ENCODE results near the gene ARHGAP18.

The ARHGAP18 gene

GRCh38 chr6:129543981-129544380, 166.0 kb downstream of the ARHGAP18 start:
- TF ChIP-seq ZNF221 (tag by site-specific recombination; IDR thresholded peaks at IDR 0.05; ENCODE audit: borderline replicate concordance) (no peak), HOXC10 (CRISPR knock-in tag; IDR thresholded peaks at IDR 0.05) (no peak), ZNF391 (tag by site-specific recombination; IDR thresholded peaks at IDR 0.05; ENCODE audit: borderline replicate concordance, low read depth) (no peak), ZNF239 (tag by site-specific recombination; IDR thresholded peaks at IDR 0.05) (no peak), PRDM1 (tag by site-specific recombination; IDR thresholded peaks at IDR 0.05) (no peak), ZNF658 (tag by site-specific recombination; IDR thresholded peaks at IDR 0.05) (no peak), OSR2 (tag by site-specific recombination; IDR thresholded peaks at IDR 0.05) (no peak)

DNA sequence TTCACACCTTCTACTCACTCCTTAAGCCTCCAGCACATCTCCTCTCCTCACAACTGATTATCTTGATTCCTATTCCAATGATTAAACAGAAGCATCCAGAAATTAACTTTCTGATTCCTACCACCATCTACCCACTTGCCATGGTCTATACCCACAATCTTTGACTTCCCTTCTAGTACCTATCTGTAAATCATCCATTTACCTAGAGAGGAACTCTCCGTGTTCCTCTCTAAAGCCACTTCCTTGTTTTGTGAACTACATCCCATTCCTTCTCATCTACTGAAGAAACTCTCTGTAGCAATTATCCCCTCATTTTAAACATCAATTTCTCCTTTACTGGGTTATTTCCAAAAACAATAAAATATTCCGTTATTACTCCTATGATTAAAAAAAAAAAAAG, 167.3 kb downstream of the ARHGAP18 start:
- no peak overlapping the region for H3K4me3 ChIP-seq (ENCODE audit: low read depth, low read length)
- H3K9me3 ChIP-seq (ENCODE audit: control insufficient read depth, insufficient read depth, low read depth, low read length) = no peaks in the 10 kb centered on the region
- POLR2A ChIA-PET = no interaction called here
- no peaks in the 10 kb centered on the region for H3K4me1 ChIP-seq (ENCODE audit: control insufficient read depth, insufficient read depth, low read length)
- H3K36me3 ChIP-seq (ENCODE audit: control insufficient read depth in 2 of 2, insufficient read depth in 1 of 2, low read length in 2 of 2) = no peaks in the 10 kb centered on the region
- TF ChIP-seq ZNF211 (tag by site-specific recombination; IDR thresholded peaks at IDR 0.05; ENCODE audit: low read depth) (no peak), ZNF184 (tag by site-specific recombination; IDR thresholded peaks at IDR 0.05) (no peak), MZF1 (tag by site-specific recombination; IDR thresholded peaks at IDR 0.05; ENCODE audit: borderline replicate concordance) (no peak), ZNF202 (tag by site-specific recombination; IDR thresholded peaks at IDR 0.05; ENCODE audit: borderline replicate concordance) (no peak), ZNF248 (tag by site-specific recombination; IDR thresholded peaks at IDR 0.05) (no peak), ZNF513 (tag by site-specific recombination; IDR thresholded peaks at IDR 0.05) (no peak), ZNF423 (tag by site-specific recombination; IDR thresholded peaks at IDR 0.05) (no peak), ZNF335 (tag by site-specific recombination; conservative IDR thresholded peaks at IDR 0.05) (no peak), ZNF621 (tag by site-specific recombination; IDR thresholded peaks at IDR 0.05) (no peak), ZNF747 (tag by site-specific recombination; IDR thresholded peaks at IDR 0.05) (no peak), ZFP37 (tag by site-specific recombination; IDR thresholded peaks at IDR 0.05) (no peak), ZNF76 (tag by site-specific recombination; IDR thresholded peaks at IDR 0.05; ENCODE audit: borderline replicate concordance, low read depth) (no peak), ZBTB49 (tag by site-specific recombination; IDR thresholded peaks at IDR 0.05; ENCODE audit: low read depth) (no peak), BCL11B (tag by site-specific recombination; IDR thresholded peaks at IDR 0.05; ENCODE audit: low read depth) (no peak)
- TF ChIP-seq, protein P1, sequence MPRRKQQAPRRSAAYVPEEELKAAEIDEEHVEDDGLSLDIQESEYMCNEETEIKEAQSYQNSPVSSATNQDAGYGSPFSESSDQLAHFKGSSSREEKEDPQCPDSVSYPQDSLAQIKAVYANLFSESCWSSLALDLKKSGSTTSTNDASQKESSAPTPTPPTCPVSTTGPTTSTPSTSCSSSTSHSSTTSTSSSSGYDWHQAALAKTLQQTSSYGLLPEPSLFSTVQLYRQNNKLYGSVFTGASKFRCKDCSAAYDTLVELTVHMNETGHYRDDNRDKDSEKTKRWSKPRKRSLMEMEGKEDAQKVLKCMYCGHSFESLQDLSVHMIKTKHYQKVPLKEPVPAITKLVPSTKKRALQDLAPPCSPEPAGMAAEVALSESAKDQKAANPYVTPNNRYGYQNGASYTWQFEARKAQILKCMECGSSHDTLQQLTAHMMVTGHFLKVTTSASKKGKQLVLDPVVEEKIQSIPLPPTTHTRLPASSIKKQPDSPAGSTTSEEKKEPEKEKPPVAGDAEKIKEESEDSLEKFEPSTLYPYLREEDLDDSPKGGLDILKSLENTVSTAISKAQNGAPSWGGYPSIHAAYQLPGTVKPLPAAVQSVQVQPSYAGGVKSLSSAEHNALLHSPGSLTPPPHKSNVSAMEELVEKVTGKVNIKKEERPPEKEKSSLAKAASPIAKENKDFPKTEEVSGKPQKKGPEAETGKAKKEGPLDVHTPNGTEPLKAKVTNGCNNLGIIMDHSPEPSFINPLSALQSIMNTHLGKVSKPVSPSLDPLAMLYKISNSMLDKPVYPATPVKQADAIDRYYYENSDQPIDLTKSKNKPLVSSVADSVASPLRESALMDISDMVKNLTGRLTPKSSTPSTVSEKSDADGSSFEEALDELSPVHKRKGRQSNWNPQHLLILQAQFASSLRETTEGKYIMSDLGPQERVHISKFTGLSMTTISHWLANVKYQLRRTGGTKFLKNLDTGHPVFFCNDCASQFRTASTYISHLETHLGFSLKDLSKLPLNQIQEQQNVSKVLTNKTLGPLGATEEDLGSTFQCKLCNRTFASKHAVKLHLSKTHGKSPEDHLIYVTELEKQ (tag by site-specific recombination; IDR thresholded peaks at IDR 0.05; ENCODE audit: borderline replicate concordance) = no peak
- CTCF ChIA-PET = no interaction called here
- H3K27ac ChIP-seq (ENCODE audit: extremely low read depth, low read depth, low read length) = no peak overlapping the region

More at GRCh38 chr6:129543981-129544380, 166.0 kb downstream of the ARHGAP18 start:
- ChIA-PET CTCF (no interaction called here), POLR2A (no interaction called here)
- H3K4me3 ChIP-seq (ENCODE audit: low read depth, low read length) = no peak overlapping the region
- H3K4me1 ChIP-seq (ENCODE audit: control insufficient read depth, insufficient read depth, low read length) = no peaks in the 10 kb centered on the region
- no peaks in the 10 kb centered on the region for H3K9me3 ChIP-seq (ENCODE audit: control insufficient read depth, insufficient read depth, low read depth, low read length)
- no peak overlapping the region for H3K27ac ChIP-seq (ENCODE audit: extremely low read depth, low read depth, low read length)
- no peaks in the 10 kb centered on the region for H3K36me3 ChIP-seq (ENCODE audit: control insufficient read depth in 2 of 2, insufficient read depth in 1 of 2, low read length in 2 of 2)
